Measurements from ENCODE around the gene RNF13. TPM values are rescaled to one million over a fixed set of nuclear protein-coding genes. Genes with fewer than 3 reads are reported as not detected.

The RNF13 gene
- total and polyA plus RNA-seq, 3 donors from 2014 or later = 41.7 to 85.0 (median 81.8) TPM

- no peaks in the 10 kb centered on the region for H3K36me3 ChIP-seq (ENCODE audit: low read depth, missing control alignments)
- no peak for DNase-seq
- 91 to 94% methylated on average over 6 of the region's 6 CpGs for WGBS, 2 donors
- intact Hi-C loops (cut with DNase I; ENCODE audit: low total_unique reads) = no loop called here
- H3K4me3 ChIP-seq = no peak overlapping the region
- no peak overlapping the region for H3K27ac ChIP-seq
- no peaks in the 10 kb centered on the region for H3K4me1 ChIP-seq
- H3K27me3 ChIP-seq = no peaks in the 10 kb centered on the region
- no peak for TF ChIP-seq POLR2A (IDR thresholded peaks at IDR 0.05)
- TF ChIP-seq, protein P1, sequence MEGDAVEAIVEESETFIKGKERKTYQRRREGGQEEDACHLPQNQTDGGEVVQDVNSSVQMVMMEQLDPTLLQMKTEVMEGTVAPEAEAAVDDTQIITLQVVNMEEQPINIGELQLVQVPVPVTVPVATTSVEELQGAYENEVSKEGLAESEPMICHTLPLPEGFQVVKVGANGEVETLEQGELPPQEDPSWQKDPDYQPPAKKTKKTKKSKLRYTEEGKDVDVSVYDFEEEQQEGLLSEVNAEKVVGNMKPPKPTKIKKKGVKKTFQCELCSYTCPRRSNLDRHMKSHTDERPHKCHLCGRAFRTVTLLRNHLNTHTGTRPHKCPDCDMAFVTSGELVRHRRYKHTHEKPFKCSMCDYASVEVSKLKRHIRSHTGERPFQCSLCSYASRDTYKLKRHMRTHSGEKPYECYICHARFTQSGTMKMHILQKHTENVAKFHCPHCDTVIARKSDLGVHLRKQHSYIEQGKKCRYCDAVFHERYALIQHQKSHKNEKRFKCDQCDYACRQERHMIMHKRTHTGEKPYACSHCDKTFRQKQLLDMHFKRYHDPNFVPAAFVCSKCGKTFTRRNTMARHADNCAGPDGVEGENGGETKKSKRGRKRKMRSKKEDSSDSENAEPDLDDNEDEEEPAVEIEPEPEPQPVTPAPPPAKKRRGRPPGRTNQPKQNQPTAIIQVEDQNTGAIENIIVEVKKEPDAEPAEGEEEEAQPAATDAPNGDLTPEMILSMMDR (IDR thresholded peaks at IDR 0.05) = no peak
- H3K9me3 ChIP-seq = no peaks in the 10 kb centered on the region
These were observed 38.0 kb downstream of the RNF13 start for GRCh38 chr3:149850787-149851584.

- intact Hi-C loops (cut with DNase I; ENCODE audit: low total_unique reads) = no loop called here
- DNase-seq = no peak
- no peaks in the 10 kb centered on the region for H3K27me3 ChIP-seq
- no peak overlapping the region for H3K27ac ChIP-seq
- H3K36me3 ChIP-seq (ENCODE audit: low read depth, missing control alignments) = no peaks in the 10 kb centered on the region
- WGBS, 2 donors = 45 to 67% methylated on average over 2 of the region's 2 CpGs
- H3K4me3 ChIP-seq = no peak overlapping the region
- H3K9me3 ChIP-seq = no peaks in the 10 kb centered on the region
- TF ChIP-seq, protein P1 (IDR thresholded peaks at IDR 0.05) = no peak
- no peak for TF ChIP-seq POLR2A (IDR thresholded peaks at IDR 0.05)
- H3K4me1 ChIP-seq = no peaks in the 10 kb centered on the region
These were observed 45.9 kb downstream of the RNF13 start for GRCh38 chr3:149858911-149859310.

GRCh38 chr3:149860881-149861280, 47.9 kb downstream of the RNF13 start:
- H3K9me3 ChIP-seq = no peaks in the 10 kb centered on the region
- no peak overlapping the region for H3K27ac ChIP-seq
- DNase-seq = no peak
- WGBS, 2 donors = 74 to 83% methylated on average over 3 of the region's 3 CpGs
- no peak for TF ChIP-seq POLR2A (IDR thresholded peaks at IDR 0.05)
- TF ChIP-seq, protein P1 (IDR thresholded peaks at IDR 0.05) = no peak
- H3K4me1 ChIP-seq = no peaks in the 10 kb centered on the region
- no peaks in the 10 kb centered on the region for H3K36me3 ChIP-seq (ENCODE audit: low read depth, missing control alignments)
- intact Hi-C loops (cut with DNase I; ENCODE audit: low total_unique reads) = no loop called here
- H3K27me3 ChIP-seq = no peaks in the 10 kb centered on the region
- no peak overlapping the region for H3K4me3 ChIP-seq

- Histone ChIP-seq H3K36me3 (ENCODE audit: low read depth, missing control alignments) (no peaks in the 10 kb centered on the region), H3K4me1 (no peaks in the 10 kb centered on the region), H3K9me3 (no peaks in the 10 kb centered on the region), H3K27ac (no peak overlapping the region), H3K4me3 (no peak overlapping the region), H3K27me3 (no peaks in the 10 kb centered on the region)
- DNase-seq = no peak
- intact Hi-C loops (cut with DNase I; ENCODE audit: low total_unique reads) = no loop called here
- WGBS, 2 donors = 46 to 95% methylated on average over 1 of the region's 1 CpG
- TF ChIP-seq, protein P1 (IDR thresholded peaks at IDR 0.05) = no peak
- TF ChIP-seq POLR2A (IDR thresholded peaks at IDR 0.05) = no peak
These were observed 54.5 kb downstream of the RNF13 start for GRCh38 chr3:149867563-149867962.

DNA sequence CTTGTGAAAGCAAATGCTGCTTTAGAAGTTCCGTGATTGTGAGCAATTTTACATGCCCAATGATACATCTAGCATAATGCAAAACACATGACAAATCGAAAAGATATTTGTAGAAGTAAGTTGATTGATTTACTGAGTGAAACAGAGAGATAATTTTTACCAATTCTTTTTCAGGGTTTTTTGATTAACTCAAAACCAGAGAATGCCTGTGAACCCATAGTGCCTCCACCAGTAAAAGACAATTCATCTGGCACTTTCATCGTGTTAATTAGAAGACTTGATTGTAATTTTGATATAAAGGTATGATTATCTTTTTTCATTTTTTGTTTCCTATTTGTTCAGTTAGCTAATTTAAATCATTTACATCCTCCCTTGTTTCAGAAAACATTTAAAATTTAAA, 58.8 kb downstream of the RNF13 start:
- intact Hi-C loops (cut with DNase I; ENCODE audit: low total_unique reads) = no loop called here
- 94 to 97% methylated on average over 3 of the region's 3 CpGs for WGBS, 2 donors

More for the DNA sequence above, 58.8 kb downstream of the RNF13 start:
- no peaks in the 10 kb centered on the region for H3K27me3 ChIP-seq
- no peaks in the 10 kb centered on the region for H3K4me1 ChIP-seq
- no peaks in the 10 kb centered on the region for H3K36me3 ChIP-seq (ENCODE audit: low read depth, missing control alignments)
- H3K27ac ChIP-seq = no peak overlapping the region
- DNase-seq = no peak
- H3K4me3 ChIP-seq = no peak overlapping the region
- H3K9me3 ChIP-seq = no peaks in the 10 kb centered on the region
- no peak for TF ChIP-seq POLR2A (IDR thresholded peaks at IDR 0.05)
- TF ChIP-seq, protein P1 (IDR thresholded peaks at IDR 0.05) = no peak
